B cell (primary cell): Measurements from ENCODE around the gene PAK6. TPM values are rescaled to one million over a fixed set of nuclear protein-coding genes. Genes with fewer than 3 reads are reported as not detected.

ENCODE experiments used
- ATAC-seq: fragments of 200-7000 bp; cut with Tn5 transposase; one replicate; pipeline ENCODE4 v1.10.0; 2021; ENCODE audit warnings: low read depth, mild to moderate bottlenecking, moderate number of reproducible peaks, moderate library complexity
- CTCF ChIA-PET: fragments of 350-600 bp; sonication (Branson Sonifier 250); formaldehyde crosslinking; loops from one replicate; lab custom pipeline; 2021; ENCODE audit warnings: antibody characterized with exemption, inconsistent platforms; lab: Charles Lee
- POLR2A ChIA-PET: fragments of 350-600 bp; sonication (Branson Sonifier 250); formaldehyde crosslinking; loops from one replicate; lab custom pipeline; 2021; ENCODE audit warnings: antibody characterized with exemption; lab: Charles Lee
- DNase-seq: peaks from one replicate; pipeline ENCODE4 v3.0.0; 2013
- H2AFZ ChIP-seq: 2 replicates; pipeline ENCODE4 v1.6.1; 2012; ENCODE audit warnings: mild to moderate bottlenecking, low read depth, low read length; ENCODE audit not compliant: insufficient read depth, poor library complexity, severe bottlenecking
- H3K27ac ChIP-seq, 2 donors: 1 replicate in 1 of 2; 2 replicates in 1 of 2; pipeline ENCODE4 v1.5.1; 2012 to 2013; ENCODE audit warnings: low read length in 2 of 2, mild to moderate bottlenecking in 2 of 2, moderate library complexity in 1 of 2
- H3K27me3 ChIP-seq, 4 experiments: fragments of 200-600 bp in 1 of 4; sonication (generic) in 1 of 4; replicated peaks in 1 of 4; 1 replicate in 2 of 4; 2 replicates in 2 of 4; pipeline versions ENCODE4 v1.6.1 to v1.7.0; 2013 to 2016; ENCODE audit warnings: low read length in 3 of 4, mild to moderate bottlenecking in 2 of 4, mixed read lengths in 1 of 4, moderate library complexity in 1 of 4; ENCODE audit not compliant: insufficient read depth in 4 of 4, control insufficient read depth in 3 of 4; ENCODE audit errors: control extremely low read depth in 1 of 4
- H3K36me3 ChIP-seq, 2 experiments: replicated peaks in 1 of 2; 1 replicate in 1 of 2; 2 replicates in 1 of 2; pipeline versions ENCODE4 v1.6.1 to v1.7.1; 2013; ENCODE audit warnings: low read length in 1 of 2; ENCODE audit not compliant: insufficient read depth in 2 of 2, control insufficient read depth in 1 of 2; ENCODE audit errors: control extremely low read depth in 1 of 2, extremely low read depth in 1 of 2
- H3K4me1 ChIP-seq, 2 donors: fragments of 200-600 bp in 1 of 2; sonication (generic) in 1 of 2; 1 replicate in 1 of 2; 2 replicates in 1 of 2; pipeline versions ENCODE4 v1.5.1 to v1.6.1; 2013 to 2017; ENCODE audit warnings: low read length in 2 of 2; ENCODE audit not compliant: control insufficient read depth in 2 of 2, insufficient read depth in 2 of 2
- H3K4me2 ChIP-seq: replicated peaks from 2 replicates; pipeline ENCODE3; 2012; ENCODE audit warnings: mild to moderate bottlenecking, low read depth, low read length; ENCODE audit not compliant: poor library complexity, severe bottlenecking
- H3K4me3 ChIP-seq, 5 experiments: fragments of 200-600 bp in 1 of 5; sonication (generic) in 1 of 5; 1 replicate in 3 of 5; 2 replicates in 2 of 5; pipeline versions ENCODE4 v1.5.1 to v1.7.0; 2011 to 2016; ENCODE audit warnings: low read length in 4 of 5, mild to moderate bottlenecking in 4 of 5, low read depth in 2 of 5, control low read depth in 1 of 5, moderate library complexity in 1 of 5; ENCODE audit not compliant: insufficient read depth in 1 of 5; ENCODE audit errors: control extremely low read depth in 1 of 5, extremely low read depth in 1 of 5
- H3K79me2 ChIP-seq: fragments of 200-600 bp; sonication (generic); one replicate; pipeline ENCODE4 v1.6.0; 2016; ENCODE audit warnings: low read length; ENCODE audit not compliant: control insufficient read depth, insufficient read depth
- H3K9ac ChIP-seq: fragments of 200-600 bp; sonication (generic); 2 replicates; pipeline ENCODE4 v1.6.1; 2017; ENCODE audit warnings: mild to moderate bottlenecking, low read length, moderate library complexity
- H3K9me3 ChIP-seq, 3 donors: one replicate each; pipeline versions ENCODE4 v1.6.1 to v1.7.1; 2013; ENCODE audit warnings: low read length in 2 of 3; ENCODE audit not compliant: control insufficient read depth in 2 of 3, insufficient read depth in 1 of 3; ENCODE audit errors: control extremely low read depth in 1 of 3
- H4K20me1 ChIP-seq: 2 replicates; pipeline ENCODE4 v1.6.0; 2012; ENCODE audit warnings: mild to moderate bottlenecking, low read length; ENCODE audit not compliant: insufficient read depth, control insufficient read depth, poor library complexity, severe bottlenecking
- H3K27ac Mint-ChIP-seq: one replicate; pipeline ENCODE4 v1.8.0; 2021; ENCODE audit warnings: mixed read lengths
- H3K27me3 Mint-ChIP-seq: one replicate; pipeline ENCODE4 v1.8.0; 2021; ENCODE audit warnings: mixed read lengths
- H3K4me1 Mint-ChIP-seq: one replicate; pipeline ENCODE4 v1.8.0; 2021; ENCODE audit warnings: mixed read lengths
- H3K4me3 Mint-ChIP-seq: one replicate; pipeline ENCODE4 v1.8.0; 2021; ENCODE audit warnings: mixed read lengths
- H3K9me3 Mint-ChIP-seq: one replicate; pipeline ENCODE4 v1.8.0; 2022; ENCODE audit warnings: mixed read lengths; ENCODE audit not compliant: insufficient read depth
- EZH2 ChIP-seq: IDR thresholded peaks from 2 replicates; pipeline ENCODE4 v1.6.1; 2012; ENCODE audit warnings: borderline replicate concordance, low read depth, mild to moderate bottlenecking, moderate library complexity, low read length; ENCODE audit not compliant: insufficient read depth, poor library complexity, severe bottlenecking
- WGBS: methylation state at CpG from one replicate; pipeline ENCODE4 v1.1.5; 2013; ENCODE audit warnings: missing lambda C conversion rate; ENCODE audit not compliant: insufficient coverage; 5-methylcytosine and 5-hydroxymethylcytosine counted together
- intact Hi-C: fragments of 100-400 bp; cut with micrococcal nuclease; formaldehyde crosslinking; loops from one replicate; pipeline ENCODE4 v1.10.0; 2022
- polyA plus RNA-seq: library from polyadenylated mRNA; depleted of rRNA; stranded (reverse); fragments of >200 nt; gene quantifications from 2 replicates; pipeline ENCODE4 v1.2.3, GENCODE V29; 2012
- total RNA-seq, 2 donors: library from RNA; stranded (reverse); fragments of 120-200 nt in 1 of 2; gene quantifications; 1 replicate in 1 of 2; 2 replicates in 1 of 2; pipeline versions ENCODE4 v1.2.3 to v1.2.4, GENCODE V29; 2013 to 2022
- TF ChIP-seq, protein P1 (sequence below): fragments of 200-600 bp; IDR thresholded peaks from one replicate; pipeline ENCODE4 v1.8.0; 2022; ENCODE audit warnings: antibody characterized with exemption, mild to moderate bottlenecking

Gene PAK6
- total and polyA plus RNA-seq, 2 donors (not counting 1 experiment from before 2014, with no cell fraction given), result 0.45 to 1.2 TPM

DNA sequence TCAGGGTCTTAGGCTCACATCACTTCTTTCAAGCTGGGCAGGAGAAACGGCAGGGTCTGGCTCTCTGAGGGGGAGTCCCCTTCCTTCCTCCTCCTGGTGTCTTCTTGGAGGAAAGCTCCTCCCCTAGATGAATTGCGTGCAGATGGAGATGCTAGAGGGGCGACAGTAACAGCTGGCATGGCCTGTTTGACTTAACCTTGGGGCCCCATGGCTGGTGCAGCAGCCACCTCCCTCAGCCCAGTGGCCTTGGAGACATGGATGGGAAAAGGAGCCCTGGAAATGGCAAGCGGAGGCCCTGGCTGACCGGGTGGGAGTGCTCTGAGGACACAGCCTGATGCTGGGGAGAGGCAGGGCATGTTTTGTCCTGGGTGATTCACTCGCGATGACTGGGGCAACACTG is 20.2 kb downstream of the PAK6 start:
- no peak for DNase-seq
- peaks cover under 1% of the 10 kb centered on the region for H3K4me1 Mint-ChIP-seq
- no peaks in the 10 kb centered on the region for H3K36me3 ChIP-seq
- WGBS, result 76% methylated on average over 6 of the region's 7 CpGs
- intact Hi-C loops, result no loop called here
- H3K27ac ChIP-seq, result no peak overlapping the region
- H3K9me3 ChIP-seq, result no peaks in the 10 kb centered on the region
- H3K9ac ChIP-seq, result no peak overlapping the region
- H3K79me2 ChIP-seq, result no peaks in the 10 kb centered on the region
- H3K27ac Mint-ChIP-seq, result no peak overlapping the region
- CTCF ChIA-PET, result interaction anchor here (1.7 kb wide), 1 partner anchor 15 kb away, joined by 5 read pairs; no protein-coding TSS in a partner anchor
- POLR2A ChIA-PET, result no interaction called here
- no peak overlapping the region for H3K4me2 ChIP-seq
- H3K9me3 Mint-ChIP-seq, result no peaks in the 10 kb centered on the region
- peaks cover 8% of the 10 kb centered on the region for H3K27me3 Mint-ChIP-seq
- H4K20me1 ChIP-seq, result no peaks in the 10 kb centered on the region
- peaks cover 0 to 2% (median 0%) of the 10 kb centered on the region in 4 experiments for H3K27me3 ChIP-seq
- no peaks in the 10 kb centered on the region for H3K4me1 ChIP-seq
- H3K4me3 Mint-ChIP-seq, result no peak overlapping the region
- no peak overlapping the region for H2AFZ ChIP-seq
- no peak overlapping the region for H3K4me3 ChIP-seq
- TF ChIP-seq, protein P1, sequence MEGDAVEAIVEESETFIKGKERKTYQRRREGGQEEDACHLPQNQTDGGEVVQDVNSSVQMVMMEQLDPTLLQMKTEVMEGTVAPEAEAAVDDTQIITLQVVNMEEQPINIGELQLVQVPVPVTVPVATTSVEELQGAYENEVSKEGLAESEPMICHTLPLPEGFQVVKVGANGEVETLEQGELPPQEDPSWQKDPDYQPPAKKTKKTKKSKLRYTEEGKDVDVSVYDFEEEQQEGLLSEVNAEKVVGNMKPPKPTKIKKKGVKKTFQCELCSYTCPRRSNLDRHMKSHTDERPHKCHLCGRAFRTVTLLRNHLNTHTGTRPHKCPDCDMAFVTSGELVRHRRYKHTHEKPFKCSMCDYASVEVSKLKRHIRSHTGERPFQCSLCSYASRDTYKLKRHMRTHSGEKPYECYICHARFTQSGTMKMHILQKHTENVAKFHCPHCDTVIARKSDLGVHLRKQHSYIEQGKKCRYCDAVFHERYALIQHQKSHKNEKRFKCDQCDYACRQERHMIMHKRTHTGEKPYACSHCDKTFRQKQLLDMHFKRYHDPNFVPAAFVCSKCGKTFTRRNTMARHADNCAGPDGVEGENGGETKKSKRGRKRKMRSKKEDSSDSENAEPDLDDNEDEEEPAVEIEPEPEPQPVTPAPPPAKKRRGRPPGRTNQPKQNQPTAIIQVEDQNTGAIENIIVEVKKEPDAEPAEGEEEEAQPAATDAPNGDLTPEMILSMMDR, result no peak
- no peak for TF ChIP-seq EZH2
- ATAC-seq, result no peak

DNA sequence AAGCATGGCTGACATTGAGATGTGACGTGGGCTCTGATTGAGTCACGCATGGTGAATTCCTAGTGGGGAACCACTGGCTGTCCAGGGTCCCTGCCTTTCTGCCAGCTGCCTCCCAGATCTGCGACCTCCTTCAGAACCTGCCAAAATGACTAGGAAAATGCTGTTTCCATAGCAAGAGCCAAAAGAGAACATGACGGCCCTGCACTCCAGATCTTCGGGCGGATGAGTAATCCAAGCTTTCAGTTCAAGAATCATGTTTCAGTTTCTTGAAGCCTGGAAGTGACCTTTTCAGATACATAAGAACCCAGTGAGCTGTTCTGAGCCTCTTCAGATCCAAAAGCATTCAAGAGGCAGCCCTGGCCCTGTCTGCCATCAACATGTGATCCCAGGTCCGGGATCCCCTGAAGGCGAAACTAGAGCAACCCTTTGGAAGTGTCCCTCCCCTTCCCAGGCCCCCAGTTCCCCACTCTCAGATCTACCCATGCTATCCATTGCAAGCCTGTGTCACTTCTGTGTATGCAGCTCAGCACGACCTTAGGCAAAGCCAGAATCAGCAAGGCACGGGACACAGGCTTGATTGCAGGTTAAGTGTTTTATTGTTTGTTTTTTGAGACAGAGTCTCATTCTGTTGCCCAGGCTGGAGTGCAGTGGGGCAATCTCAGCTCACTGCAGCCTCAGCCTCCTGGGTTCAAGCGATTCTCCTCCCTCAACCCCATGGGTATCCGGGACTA is 24.3 kb downstream of the PAK6 start:
- TF ChIP-seq, protein P1, result no peak
- TF ChIP-seq EZH2, result no peak
- H3K27ac Mint-ChIP-seq, result no peak overlapping the region
- Histone ChIP-seq H3K4me1 (no peaks in the 10 kb centered on the region), H2AFZ (no peak overlapping the region), H3K79me2 (no peaks in the 10 kb centered on the region), H3K27ac (no peak overlapping the region), H3K9me3 (no peaks in the 10 kb centered on the region), H3K4me2 (no peak overlapping the region), H4K20me1 (no peaks in the 10 kb centered on the region), H3K4me3 (no peak overlapping the region), H3K27me3 (no peaks in the 10 kb centered on the region), H3K36me3 (no peaks in the 10 kb centered on the region), H3K9ac (no peak overlapping the region)
- no peaks in the 10 kb centered on the region for H3K27me3 Mint-ChIP-seq
- no peak for DNase-seq
- intact Hi-C loops, result no loop called here
- H3K4me3 Mint-ChIP-seq, result no peak overlapping the region
- CTCF ChIA-PET, result interaction anchor here (0.8 to 5.4 kb wide), 5 partner anchors 10 to 74 kb away, joined by 3 to 31 read pairs (median 6); no protein-coding TSS in a partner anchor
- ATAC-seq, result no peak
- 91% methylated on average over 10 of the region's 12 CpGs for WGBS
- H3K9me3 Mint-ChIP-seq, result no peaks in the 10 kb centered on the region
- POLR2A ChIA-PET, result no interaction called here
- H3K4me1 Mint-ChIP-seq, result no peaks in the 10 kb centered on the region
